ENCODE data around the gene KDM4C. TPM values are rescaled to one million over a fixed set of nuclear protein-coding genes. Genes with fewer than 3 reads are reported as not detected.

KDM4C gene
- total RNA-seq, 2 donors from 2014 or later: 12.8 to 31.5 TPM

GRCh38 chr9:6733257-6733656, 24.5 kb upstream of the KDM4C start:
- no peak for TF ChIP-seq CTCF (conservative IDR thresholded peaks at IDR 0.05)
- H3K4me1 ChIP-seq (ENCODE audit: control insufficient read depth, insufficient read depth, low read length): no peaks in the 10 kb centered on the region
- Mint-ChIP-seq H3K4me3 (no peak overlapping the region), H3K9me3 (peaks cover 17% of the 10 kb centered on the region), H3K27ac (no peak overlapping the region), H3K4me1 (no peaks in the 10 kb centered on the region), H3K36me3 (ENCODE audit: low read depth) (no peaks in the 10 kb centered on the region), H3K27me3 (ENCODE audit: insufficient read depth) (no peaks in the 10 kb centered on the region)
- no peaks in the 10 kb centered on the region for H3K27me3 ChIP-seq (ENCODE audit: control insufficient read depth, insufficient read depth, low read length, poor library complexity, severe bottlenecking)
- WGBS, 2 experiments (ENCODE audit: insufficient coverage in 1 of 2, insufficient read length in 1 of 2): 96% methylated on average over 3 of the region's 3 CpGs; no CpG with 5 or more reads in 1 of the 2 experiments
- no peaks in the 10 kb centered on the region for H3K36me3 ChIP-seq (ENCODE audit: control insufficient read depth, insufficient read depth, low read length)
- H3K27ac ChIP-seq (ENCODE audit: low read depth, low read length): no peak overlapping the region
- H3K4me3 ChIP-seq (ENCODE audit: low read length): no peak overlapping the region
- no peak for DNase-seq
- no peak overlapping the region for H3K9ac ChIP-seq (ENCODE audit: extremely low read depth, low read length, poor library complexity, severe bottlenecking)
- H3K9me3 ChIP-seq (ENCODE audit: control insufficient read depth, low read length): peaks cover 20% of the 10 kb centered on the region

GRCh38 chr9:6733831-6734230, 23.9 kb upstream of the KDM4C start:
- Histone ChIP-seq H3K36me3 (ENCODE audit: control insufficient read depth, insufficient read depth, low read length) (no peaks in the 10 kb centered on the region), H3K9me3 (ENCODE audit: control insufficient read depth, low read length) (peaks cover 20% of the 10 kb centered on the region), H3K4me1 (ENCODE audit: control insufficient read depth, insufficient read depth, low read length) (no peaks in the 10 kb centered on the region), H3K27me3 (ENCODE audit: control insufficient read depth, insufficient read depth, low read length, poor library complexity, severe bottlenecking) (no peaks in the 10 kb centered on the region), H3K4me3 (ENCODE audit: low read length) (no peak overlapping the region), H3K9ac (ENCODE audit: extremely low read depth, low read length, poor library complexity, severe bottlenecking) (no peak overlapping the region), H3K27ac (ENCODE audit: low read depth, low read length) (no peak overlapping the region)
- no peaks in the 10 kb centered on the region for H3K36me3 Mint-ChIP-seq (ENCODE audit: low read depth)
- no peak for TF ChIP-seq CTCF (conservative IDR thresholded peaks at IDR 0.05)
- peaks cover 17% of the 10 kb centered on the region for H3K9me3 Mint-ChIP-seq
- DNase-seq: no peak
- WGBS, 2 experiments (ENCODE audit: insufficient coverage in 1 of 2, insufficient read length in 1 of 2): 86 to 96% methylated on average over 4 to 6 of the region's 6 CpGs
- H3K27ac Mint-ChIP-seq: no peak overlapping the region
- H3K4me3 Mint-ChIP-seq: no peak overlapping the region
- H3K4me1 Mint-ChIP-seq: no peaks in the 10 kb centered on the region
- no peaks in the 10 kb centered on the region for H3K27me3 Mint-ChIP-seq (ENCODE audit: insufficient read depth)

GRCh38 chr9:6735422-6735821, 22.4 kb upstream of the KDM4C start:
- no peaks in the 10 kb centered on the region for H3K36me3 ChIP-seq (ENCODE audit: control insufficient read depth, insufficient read depth, low read length)
- Mint-ChIP-seq H3K9me3 (peaks cover 17% of the 10 kb centered on the region), H3K27ac (no peak overlapping the region), H3K36me3 (ENCODE audit: low read depth) (no peaks in the 10 kb centered on the region), H3K27me3 (ENCODE audit: insufficient read depth) (no peaks in the 10 kb centered on the region), H3K4me3 (no peak overlapping the region), H3K4me1 (no peaks in the 10 kb centered on the region)
- no peak for TF ChIP-seq CTCF (conservative IDR thresholded peaks at IDR 0.05)
- H3K27me3 ChIP-seq (ENCODE audit: control insufficient read depth, insufficient read depth, low read length, poor library complexity, severe bottlenecking): no peaks in the 10 kb centered on the region
- WGBS, 2 experiments (ENCODE audit: insufficient coverage in 1 of 2, insufficient read length in 1 of 2): 93 to 95% methylated on average over 3 of the region's 3 CpGs
- H3K4me1 ChIP-seq (ENCODE audit: control insufficient read depth, insufficient read depth, low read length): no peaks in the 10 kb centered on the region
- DNase-seq: no peak
- H3K4me3 ChIP-seq (ENCODE audit: low read length): no peak overlapping the region
- H3K9me3 ChIP-seq (ENCODE audit: control insufficient read depth, low read length): peaks cover 20% of the 10 kb centered on the region
- H3K27ac ChIP-seq (ENCODE audit: low read depth, low read length): no peak overlapping the region
- no peak overlapping the region for H3K9ac ChIP-seq (ENCODE audit: extremely low read depth, low read length, poor library complexity, severe bottlenecking)

All from endodermal cell (in vitro differentiated cells).